Ovary (tissue), 9 donors: Measurements from ENCODE around the gene ANGPTL3. TPM values are rescaled to one million over a fixed set of nuclear protein-coding genes. Genes with fewer than 3 reads are reported as not detected.

Experiments used
- DNase-seq, 5 donors: peaks; one replicate each; pipeline ENCODE4 v3.0.0-alpha.2; 2019 to 2020
- H3K27ac ChIP-seq, 2 donors: fragments of 200-600 bp; one replicate each; pipeline versions ENCODE4 v1.5.1 to v1.8.0; 2019 to 2022
- H3K27me3 ChIP-seq: fragments of 200-600 bp; one replicate; pipeline ENCODE4 v1.8.0; 2022
- H3K36me3 ChIP-seq: fragments of 200-600 bp; sonication (generic); one replicate; pipeline ENCODE4 v1.5.1; 2019
- H3K4me1 ChIP-seq: one replicate; pipeline ENCODE4 v1.8.1; 2013; ENCODE audit warnings: mild to moderate bottlenecking, moderate library complexity; ENCODE audit not compliant: insufficient read depth
- H3K4me3 ChIP-seq: fragments of 200-600 bp; sonication (generic); one replicate; pipeline ENCODE4 v1.5.1; 2017
- H3K9me3 ChIP-seq, 2 donors: fragments of 200-600 bp in 1 of 2; sonication (generic) in 1 of 2; one replicate each; pipeline versions ENCODE4 v1.5.1 to v1.8.1; 2013 to 2019; ENCODE audit warnings: mild to moderate bottlenecking in 1 of 2, moderate library complexity in 1 of 2
- EP300 ChIP-seq: sonication (generic); formaldehyde crosslinking; IDR thresholded peaks from one replicate; pipeline ENCODE4 v1.6.1; 2017; ENCODE audit warnings: antibody characterized with exemption
- POLR2A ChIP-seq: fragments of 450-650 bp; IDR thresholded peaks from one replicate; pipeline ENCODE4 v1.6.1; 2017; ENCODE audit warnings: antibody characterized with exemption, mild to moderate bottlenecking, moderate library complexity
- WGBS, 3 donors: extraction: QIAGEN DNeasy Blood & Tissue Kit in 1 of 3; methylation state at CpG; one replicate each; pipeline versions ENCODE4 v1.1.5 to v1.1.7; 2013 to 2017; 5-methylcytosine and 5-hydroxymethylcytosine counted together
- intact Hi-C, 4 donors: fragments of 100-400 bp; cut with DNase I; formaldehyde crosslinking; loops; one replicate each; pipeline versions ENCODE4 v1.11.0 to v1.15.1; 2022 to 2023
- polyA plus RNA-seq, 2 donors: library from polyadenylated mRNA; stranded (reverse); fragments of 200-250 nt in 1 of 2; fragments of 350-450 nt in 1 of 2; fragmentation: Illumina TruSeq in 1 of 2; extraction: RNeasy Lipid Tissue Mini Kit (QIAGEN cat#74804) in 1 of 2; gene quantifications; one replicate each; pipeline ENCODE4 v1.2.3, GENCODE V29; 2013 to 2014
- total RNA-seq, 7 donors: library from RNA; depleted of rRNA in 2 of 7; stranded (reverse); fragments of >200 nt in 2 of 7; fragmentation: NEBNext Ultra II Directional in 3 of 7; extraction: Animal tissue kit (Norgen Biotek cat#: 25700) in 3 of 7; gene quantifications; one replicate each; pipeline versions ENCODE4 v1.1.0 to v1.2.4, GENCODE V29; 2016 to 2023
- TF ChIP-seq, protein P1 (sequence below), 3 donors: fragments of 450-650 bp in 2 of 3; fragments of 200-600 bp in 1 of 3; IDR thresholded peaks; one replicate each; pipeline versions ENCODE4 v1.5.1 to v1.8.0; 2016 to 2022; ENCODE audit warnings: antibody characterized with exemption in 3 of 3, mild to moderate bottlenecking in 1 of 3
- donor health status: DM: no; HTN: no; CAD: no; lungs with moderate emphysema.
- donor health status: DM: no; HTN: no; CAD: no.
- donor health status: Bipolar disorder and iron deficiency.
- donor health status: DM: yes; HTN: yes; CAD: no.
- donor health status: DM: no; HTN: no; CAD: no.
- donor health status: DM: yes; HTN: yes; CAD: no.

Gene ANGPTL3
- total and polyA plus RNA-seq, 9 donors, result 0.12 to 0.13 TPM; not detected in 7

DNA sequence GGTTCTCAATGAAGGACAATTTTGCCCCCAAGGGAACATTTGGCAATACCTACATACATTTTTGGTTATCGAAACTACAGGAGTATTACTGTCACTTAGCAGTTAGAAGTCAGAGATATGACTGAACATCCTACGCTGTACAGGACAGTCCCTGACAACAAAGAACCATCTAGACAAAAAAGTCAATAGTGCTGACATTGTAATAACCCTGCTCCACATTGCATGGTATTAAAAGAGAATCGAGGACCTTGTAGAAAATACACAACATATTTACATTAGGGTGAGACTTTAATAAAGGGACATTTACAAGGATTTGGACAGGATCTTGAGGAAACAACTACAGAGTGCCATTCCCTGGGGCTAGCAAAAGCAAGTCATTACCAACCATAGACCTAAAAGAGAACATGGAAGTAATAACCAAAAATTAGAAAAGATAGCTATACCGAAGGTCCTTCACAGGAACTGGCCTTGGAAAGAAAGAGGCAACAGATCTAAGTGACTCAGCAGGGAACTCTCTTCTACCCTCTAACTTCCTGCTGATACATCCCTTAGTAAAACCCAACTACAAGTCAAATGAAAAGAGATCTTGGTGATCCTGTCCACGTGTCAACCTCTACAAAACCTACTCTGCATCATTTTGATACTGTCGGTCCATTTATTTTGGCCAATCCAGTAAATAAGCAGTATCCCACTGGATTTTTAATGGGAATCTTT lies 40.2 kb downstream of the ANGPTL3 start:
- Histone ChIP-seq H3K4me3 (no peak overlapping the region), H3K27ac (no peak overlapping the region), H3K9me3 (no peaks in the 10 kb centered on the region), H3K27me3 (no peaks in the 10 kb centered on the region), H3K4me1 (no peaks in the 10 kb centered on the region), H3K36me3 (no peaks in the 10 kb centered on the region)
- WGBS, 3 donors, result 92 to 96% (median 95%) methylated on average over 6 of the region's 6 CpGs
- no peak for DNase-seq
- TF ChIP-seq, protein P1, sequence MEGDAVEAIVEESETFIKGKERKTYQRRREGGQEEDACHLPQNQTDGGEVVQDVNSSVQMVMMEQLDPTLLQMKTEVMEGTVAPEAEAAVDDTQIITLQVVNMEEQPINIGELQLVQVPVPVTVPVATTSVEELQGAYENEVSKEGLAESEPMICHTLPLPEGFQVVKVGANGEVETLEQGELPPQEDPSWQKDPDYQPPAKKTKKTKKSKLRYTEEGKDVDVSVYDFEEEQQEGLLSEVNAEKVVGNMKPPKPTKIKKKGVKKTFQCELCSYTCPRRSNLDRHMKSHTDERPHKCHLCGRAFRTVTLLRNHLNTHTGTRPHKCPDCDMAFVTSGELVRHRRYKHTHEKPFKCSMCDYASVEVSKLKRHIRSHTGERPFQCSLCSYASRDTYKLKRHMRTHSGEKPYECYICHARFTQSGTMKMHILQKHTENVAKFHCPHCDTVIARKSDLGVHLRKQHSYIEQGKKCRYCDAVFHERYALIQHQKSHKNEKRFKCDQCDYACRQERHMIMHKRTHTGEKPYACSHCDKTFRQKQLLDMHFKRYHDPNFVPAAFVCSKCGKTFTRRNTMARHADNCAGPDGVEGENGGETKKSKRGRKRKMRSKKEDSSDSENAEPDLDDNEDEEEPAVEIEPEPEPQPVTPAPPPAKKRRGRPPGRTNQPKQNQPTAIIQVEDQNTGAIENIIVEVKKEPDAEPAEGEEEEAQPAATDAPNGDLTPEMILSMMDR (IDR thresholded peaks at IDR 0.05), result no peak
- TF ChIP-seq EP300 (no peak), POLR2A (no peak)
- intact Hi-C loops, result no loop called here

DNA sequence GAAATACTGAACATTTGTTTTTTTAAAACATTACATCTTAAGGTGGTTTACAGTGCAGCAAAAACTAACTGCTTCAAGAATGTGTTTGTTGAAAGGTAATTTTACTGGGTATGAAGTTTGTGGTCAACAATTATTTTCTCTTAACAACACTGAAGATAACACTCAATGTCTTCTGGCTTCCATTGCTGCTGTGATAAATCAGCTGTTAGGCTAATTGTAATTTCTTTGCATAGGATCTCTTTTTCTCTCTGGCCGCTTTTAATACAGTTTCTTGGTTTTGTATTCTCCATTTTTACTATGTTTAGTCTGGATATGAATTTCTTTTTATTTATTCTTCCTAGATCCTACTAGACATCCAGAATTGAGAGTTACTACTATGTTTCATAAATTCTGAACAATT lies 46.0 kb downstream of the ANGPTL3 start:
- intact Hi-C loops, result no loop called here
- TF ChIP-seq EP300 (no peak), POLR2A (no peak)
- H3K4me3 ChIP-seq, result no peak overlapping the region
- no peaks in the 10 kb centered on the region for H3K36me3 ChIP-seq
- no peaks in the 10 kb centered on the region for H3K27me3 ChIP-seq
- H3K9me3 ChIP-seq, result no peaks in the 10 kb centered on the region
- no peak for DNase-seq
- WGBS, 3 donors, result 97 to 100% (median 98%) methylated on average over 1 of the region's 1 CpG
- H3K4me1 ChIP-seq, result no peaks in the 10 kb centered on the region
- no peak overlapping the region for H3K27ac ChIP-seq

DNA sequence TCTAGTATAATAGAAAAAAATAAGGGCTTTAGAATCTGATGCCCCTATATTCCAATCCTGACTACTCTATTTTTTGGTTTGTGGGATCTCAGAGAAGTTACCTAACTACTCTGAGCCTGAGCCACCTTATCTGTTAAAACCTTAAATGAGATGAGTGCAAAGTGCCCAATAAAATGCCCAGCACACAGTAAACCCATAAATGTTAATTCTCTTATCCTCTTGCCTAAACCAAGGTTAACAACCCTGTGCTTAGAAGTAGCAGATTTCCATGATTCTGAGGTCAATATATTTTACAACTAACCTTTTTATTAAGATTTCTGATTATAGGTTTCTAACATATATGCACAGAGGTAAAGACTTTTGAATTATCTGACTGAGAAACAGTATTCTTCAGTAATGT lies 55.1 kb downstream of the ANGPTL3 start:
- H3K36me3 ChIP-seq, result no peaks in the 10 kb centered on the region
- no peak overlapping the region for H3K4me3 ChIP-seq
- H3K27me3 ChIP-seq, result no peaks in the 10 kb centered on the region
- no peak for TF ChIP-seq POLR2A
- TF ChIP-seq EP300, result no peak
- TF ChIP-seq, protein P1 (IDR thresholded peaks at IDR 0.05), result no peak
- no peak for DNase-seq
- intact Hi-C loops, result no loop called here
- H3K9me3 ChIP-seq, result no peaks in the 10 kb centered on the region
- no peak overlapping the region for H3K27ac ChIP-seq
- H3K4me1 ChIP-seq, result no peaks in the 10 kb centered on the region

DNA sequence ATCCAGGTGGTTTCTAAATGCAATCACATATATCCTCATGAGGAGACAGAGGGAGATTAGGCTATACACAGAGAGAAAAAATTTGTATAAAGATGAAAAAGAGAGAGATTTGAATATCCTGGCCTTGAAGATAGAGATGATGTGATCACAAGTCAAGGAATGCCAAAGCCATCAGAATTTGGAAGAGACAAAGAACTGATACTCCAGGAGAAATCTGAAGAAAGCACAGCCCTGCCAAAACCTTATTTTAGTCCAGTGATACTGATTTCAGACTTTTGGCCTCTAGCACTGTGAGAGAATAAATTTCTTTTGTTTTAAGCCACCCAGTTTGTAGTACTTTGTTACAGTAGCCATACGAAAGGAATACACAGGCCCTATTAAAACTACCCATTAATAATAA lies 57.4 kb downstream of the ANGPTL3 start:
- Histone ChIP-seq H3K27ac (no peak overlapping the region), H3K4me3 (no peak overlapping the region), H3K9me3 (no peaks in the 10 kb centered on the region), H3K4me1 (no peaks in the 10 kb centered on the region), H3K36me3 (no peaks in the 10 kb centered on the region), H3K27me3 (no peaks in the 10 kb centered on the region)
- TF ChIP-seq EP300 (no peak), POLR2A (no peak)
- TF ChIP-seq, protein P1 (IDR thresholded peaks at IDR 0.05), result no peak
- no peak for DNase-seq
- intact Hi-C loops, result no loop called here
- WGBS, 3 donors, result 23 to 41% (median 38%) methylated on average over 1 of the region's 1 CpG

Other genes starting within 250 kb of the ANGPTL3 start
- 10 to 100 TPM; 24.9 to 47.8 (median 38.0) TPM for gene USP1, start 160.5 kb upstream of the ANGPTL3 start, total RNA-seq
- 10 to 100 TPM; 18.1 to 21.5 TPM for gene USP1, start 160.5 kb upstream of the ANGPTL3 start, polyA plus RNA-seq
- 10 to 100 TPM; 29.0 to 43.1 (median 39.9) TPM for gene DOCK7, start 90.9 kb downstream of the ANGPTL3 start, total RNA-seq
- gene DOCK7, start 90.9 kb downstream of the ANGPTL3 start, polyA plus RNA-seq, result 10 to 100 TPM; 12.7 to 29.1 TPM
- 10 to 100 TPM in 4 of 7 donors, 1 to 10 TPM in 3; 6.1 to 13.7 (median 11.2) TPM for gene ATG4C, start 186.6 kb downstream of the ANGPTL3 start, total RNA-seq
- 10 to 100 TPM in 1 of 2 donors, 1 to 10 TPM in 1; 2.7 to 13.7 TPM for gene ATG4C, start 186.6 kb downstream of the ANGPTL3 start, polyA plus RNA-seq